ENCODE measurements around the gene SUSD3. TPM values are rescaled to one million over a fixed set of nuclear protein-coding genes. Genes with fewer than 3 reads are reported as not detected.

The SUSD3 gene
- total RNA-seq, 1 donor from 2014 or later, result 2.4 TPM

GRCh38 chr9:93089481-93089991 is 31.0 kb downstream of the SUSD3 start:
- TF ChIP-seq CTCF (IDR thresholded peaks at IDR 0.05; ENCODE audit: unreplicated experiment), result no peak
- Mint-ChIP-seq H3K27me3 (ENCODE audit: low read depth) (no peaks in the 10 kb centered on the region), H3K36me3 (peaks cover 1% of the 10 kb centered on the region), H3K4me1 (peaks cover 29% of the 10 kb centered on the region), H3K27ac (no peak overlapping the region), H3K9me3 (peaks cover 4% of the 10 kb centered on the region), H3K4me3 (no peak overlapping the region)
- DNase-seq (ENCODE audit: low spot score in 2 of 2, unreplicated experiment in 2 of 2), result no peak

GRCh38 chr9:93090091-93090655 is 31.7 kb downstream of the SUSD3 start:
- no peak overlapping the region for H3K27ac Mint-ChIP-seq
- peaks cover 1% of the 10 kb centered on the region for H3K36me3 Mint-ChIP-seq
- H3K4me1 Mint-ChIP-seq, result peaks cover 33% of the 10 kb centered on the region
- no peak overlapping the region for H3K4me3 Mint-ChIP-seq
- peaks cover 4% of the 10 kb centered on the region for H3K9me3 Mint-ChIP-seq
- DNase-seq (ENCODE audit: low spot score in 2 of 2, unreplicated experiment in 2 of 2), result no peak
- no peak for TF ChIP-seq CTCF (IDR thresholded peaks at IDR 0.05; ENCODE audit: unreplicated experiment)
- H3K27me3 Mint-ChIP-seq (ENCODE audit: low read depth), result no peaks in the 10 kb centered on the region

GRCh38 chr9:93091056-93091452 is 32.6 kb downstream of the SUSD3 start:
- no peak for DNase-seq (ENCODE audit: low spot score in 2 of 2, unreplicated experiment in 2 of 2)
- peaks cover 1% of the 10 kb centered on the region for H3K36me3 Mint-ChIP-seq
- no peak for TF ChIP-seq CTCF (IDR thresholded peaks at IDR 0.05; ENCODE audit: unreplicated experiment)
- H3K27ac Mint-ChIP-seq, result peak overlapping the region; percentile 45
- H3K4me1 Mint-ChIP-seq, result peaks cover 33% of the 10 kb centered on the region
- no peaks in the 10 kb centered on the region for H3K27me3 Mint-ChIP-seq (ENCODE audit: low read depth)
- peaks cover 4% of the 10 kb centered on the region for H3K9me3 Mint-ChIP-seq
- no peak overlapping the region for H3K4me3 Mint-ChIP-seq

- no peaks in the 10 kb centered on the region for H3K27me3 Mint-ChIP-seq (ENCODE audit: low read depth)
- DNase-seq (ENCODE audit: low spot score in 2 of 2, unreplicated experiment in 2 of 2), result no peak
- H3K4me3 Mint-ChIP-seq, result no peak overlapping the region
- no peak for TF ChIP-seq CTCF (IDR thresholded peaks at IDR 0.05; ENCODE audit: unreplicated experiment)
- peak overlapping the region; percentile 45 for H3K27ac Mint-ChIP-seq
- H3K9me3 Mint-ChIP-seq, result peaks cover 4% of the 10 kb centered on the region
- peaks cover 34% of the 10 kb centered on the region for H3K4me1 Mint-ChIP-seq
- no peaks in the 10 kb centered on the region for H3K36me3 Mint-ChIP-seq
Measured at GRCh38 chr9:93091453-93092081, 33.1 kb downstream of the SUSD3 start.

- no peak for DNase-seq (ENCODE audit: low spot score in 2 of 2, unreplicated experiment in 2 of 2)
- H3K9me3 Mint-ChIP-seq, result peaks cover 4% of the 10 kb centered on the region
Measured at GRCh38 chr9:93092251-93092991, 33.9 kb downstream of the SUSD3 start.

More at GRCh38 chr9:93092251-93092991, 33.9 kb downstream of the SUSD3 start:
- TF ChIP-seq CTCF (IDR thresholded peaks at IDR 0.05; ENCODE audit: unreplicated experiment), result no peak
- H3K4me3 Mint-ChIP-seq, result no peak overlapping the region
- H3K27ac Mint-ChIP-seq, result peak overlapping the region; percentile 74
- no peaks in the 10 kb centered on the region for H3K27me3 Mint-ChIP-seq (ENCODE audit: low read depth)
- peaks cover 42% of the 10 kb centered on the region for H3K4me1 Mint-ChIP-seq
- no peaks in the 10 kb centered on the region for H3K36me3 Mint-ChIP-seq
